HG03439 (cell line): ENCODE measurements around the gene CHSY1.

Source experiments
- ATAC-seq: cut with Tn5 transposase; IDR thresholded peaks from one replicate; pipeline ENCODE4 v1.9.1; 2021; ENCODE audit warnings: mild to moderate bottlenecking, moderate library complexity; ENCODE audit not compliant: unreplicated experiment

Gene CHSY1

DNA sequence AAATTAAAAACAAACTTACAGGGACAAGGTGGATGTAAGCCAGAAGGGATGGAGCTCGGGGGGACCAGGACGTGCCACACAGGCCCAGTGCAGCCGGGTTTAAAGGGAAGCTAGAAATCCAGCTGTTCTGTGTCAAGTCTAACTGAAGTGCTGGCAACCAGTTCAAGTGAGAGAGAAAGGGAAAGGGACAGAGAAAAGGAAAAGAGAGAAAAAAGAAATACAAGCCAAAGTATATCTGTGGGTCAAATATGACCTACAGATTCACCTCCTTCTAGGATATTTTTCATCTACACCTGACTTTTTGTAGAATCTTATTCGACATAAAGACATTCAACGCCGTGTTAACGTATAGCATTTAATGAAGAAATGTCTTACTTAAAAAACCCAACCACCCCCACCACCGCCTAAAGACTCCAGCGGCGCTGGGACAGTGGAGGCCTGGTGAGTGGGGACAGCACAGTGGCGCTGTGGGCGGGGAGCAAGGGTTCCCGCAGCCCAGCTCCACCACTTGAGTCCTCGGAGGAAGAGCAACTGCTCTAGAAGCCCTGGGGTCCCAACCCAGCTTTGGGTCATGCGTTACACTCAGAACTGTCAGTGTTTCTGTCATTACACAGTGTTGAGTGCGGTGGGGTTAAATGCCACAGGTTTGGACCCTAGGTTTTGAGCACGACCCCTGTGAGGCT is 62.3 kb downstream of the CHSY1 start:
- ATAC-seq: no peak

DNA sequence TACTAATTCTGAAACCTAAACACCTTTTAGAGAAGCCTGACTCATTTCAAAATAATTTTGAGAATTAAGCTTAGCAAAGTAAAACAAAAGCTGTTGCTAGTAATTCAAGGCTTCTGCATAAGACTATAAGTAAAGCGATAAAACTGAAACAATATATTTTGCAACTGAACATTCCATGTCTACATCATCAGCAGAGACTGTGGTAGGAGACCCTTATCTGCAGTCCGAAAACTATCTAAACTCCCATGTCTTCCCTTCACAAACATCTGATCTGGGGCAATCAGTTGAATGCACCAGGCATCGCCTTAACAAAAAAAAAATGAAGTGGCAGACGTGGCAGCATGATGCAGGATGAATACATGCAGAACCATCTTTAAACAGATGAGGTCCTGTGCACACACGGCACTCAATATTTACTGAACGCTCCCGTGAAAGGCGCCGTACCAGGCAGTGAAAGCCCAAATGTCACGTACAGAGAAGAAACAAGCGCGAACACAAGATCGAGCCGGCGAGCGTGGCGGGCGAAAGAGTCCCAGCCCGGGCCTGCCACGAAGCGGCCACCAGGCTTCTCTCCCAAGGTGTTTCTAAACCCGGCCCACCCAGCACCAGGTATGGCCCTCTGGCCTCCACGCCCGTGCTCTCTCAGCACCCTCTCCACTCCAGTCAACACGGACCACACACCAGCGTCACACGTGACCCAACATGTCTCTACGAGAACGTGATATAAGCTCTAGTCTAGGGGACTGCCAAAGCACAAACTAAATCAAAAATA is 63.0 kb downstream of the CHSY1 start:
- ATAC-seq: peak; percentile 63

DNA sequence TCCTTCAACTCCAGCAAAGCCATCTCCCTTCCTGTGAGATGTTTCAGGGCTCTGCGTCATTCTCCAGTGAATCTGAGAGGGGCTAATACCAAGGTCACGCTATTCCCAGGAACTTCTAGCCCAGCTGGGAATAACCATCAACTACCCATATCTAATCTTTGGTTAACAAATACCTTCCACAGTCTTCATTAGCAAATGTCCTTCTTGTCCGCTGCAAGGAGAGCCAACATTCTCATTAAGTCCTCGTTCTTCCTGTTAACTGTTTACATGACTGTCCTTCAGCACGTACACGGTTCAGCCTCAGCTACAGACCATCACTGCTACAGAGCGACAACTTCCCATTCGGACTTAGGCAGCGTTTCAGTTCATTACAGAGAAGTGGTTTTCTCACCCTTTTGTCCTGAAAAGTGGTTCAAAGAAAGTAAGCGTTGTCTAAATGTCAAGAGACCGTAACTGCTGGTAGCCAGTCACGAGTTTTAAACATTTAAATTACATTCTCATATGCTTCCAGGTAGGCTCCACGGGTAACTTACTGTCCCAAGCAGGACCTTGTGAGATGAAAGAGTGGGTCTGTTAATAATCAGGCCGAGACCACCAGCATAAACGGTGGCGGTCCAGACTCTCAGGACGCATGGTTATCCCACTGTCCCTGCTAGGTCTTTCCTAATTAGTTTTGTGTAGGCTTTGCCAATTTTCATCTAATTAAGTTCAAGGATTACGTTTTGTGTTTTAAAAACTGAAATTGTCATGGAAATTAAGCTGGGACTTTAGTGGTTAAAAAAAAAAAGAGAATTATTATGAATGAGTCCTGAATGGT is 63.8 kb downstream of the CHSY1 start:
- ATAC-seq: peak; percentile 49

DNA sequence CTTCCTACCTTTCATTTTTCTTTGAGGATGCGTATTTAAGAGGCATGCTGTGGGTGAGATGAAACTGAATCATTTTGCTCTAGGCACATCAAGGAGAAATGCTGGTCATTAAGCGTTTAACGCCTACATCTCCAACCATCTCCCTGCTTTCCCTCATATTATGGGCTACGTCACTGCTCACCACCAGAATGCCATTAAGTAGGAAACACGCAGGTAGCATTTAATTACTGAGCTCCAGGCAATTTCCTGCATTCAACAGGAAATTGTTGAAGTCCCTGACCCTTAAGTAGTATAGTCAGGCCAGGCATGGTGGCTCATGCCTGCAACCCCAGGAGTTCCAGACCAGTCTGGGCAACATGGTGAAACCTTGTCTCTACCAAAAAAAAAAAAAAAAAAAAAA is 66.1 kb downstream of the CHSY1 start:
- ATAC-seq: no peak

DNA sequence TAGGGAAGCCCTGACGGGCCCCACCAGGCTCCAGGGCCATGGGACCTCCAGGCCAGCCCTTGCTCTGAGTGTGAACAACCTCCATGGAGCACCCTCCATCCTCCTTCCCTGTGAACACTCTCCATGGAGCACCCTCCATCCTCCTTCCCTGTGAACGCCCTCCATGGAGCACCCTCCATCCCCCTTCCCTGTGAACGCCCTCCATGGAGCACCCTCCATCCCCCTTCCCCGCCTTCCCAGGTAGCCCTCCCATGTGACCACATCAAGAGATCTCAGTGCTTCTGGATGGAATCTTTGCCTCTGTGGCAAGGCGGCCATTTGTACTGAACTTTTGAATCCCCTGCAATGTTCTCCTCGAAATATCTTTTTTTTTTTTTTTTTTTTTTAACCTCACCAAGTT is 66.5 kb downstream of the CHSY1 start:
- no peak for ATAC-seq

DNA sequence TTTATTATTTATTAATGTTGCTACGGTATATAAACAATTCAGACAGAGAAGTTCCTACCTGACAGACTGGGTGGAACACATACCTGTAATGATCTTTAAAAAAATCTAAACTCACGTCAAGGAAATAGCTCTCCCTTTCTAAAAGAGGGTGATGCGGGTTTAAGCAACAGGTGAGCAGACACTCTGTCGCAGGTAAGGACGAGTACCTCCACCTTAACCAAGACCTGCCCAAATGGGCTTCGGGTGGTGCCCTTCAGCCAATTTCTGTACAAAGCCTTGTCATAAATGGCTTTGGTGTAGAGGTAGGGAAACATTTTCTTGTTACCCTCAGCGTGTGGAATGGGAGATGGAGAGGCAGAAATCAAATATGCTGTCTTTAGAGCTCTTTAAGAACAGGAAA is 67.0 kb downstream of the CHSY1 start:
- no peak for ATAC-seq

DNA sequence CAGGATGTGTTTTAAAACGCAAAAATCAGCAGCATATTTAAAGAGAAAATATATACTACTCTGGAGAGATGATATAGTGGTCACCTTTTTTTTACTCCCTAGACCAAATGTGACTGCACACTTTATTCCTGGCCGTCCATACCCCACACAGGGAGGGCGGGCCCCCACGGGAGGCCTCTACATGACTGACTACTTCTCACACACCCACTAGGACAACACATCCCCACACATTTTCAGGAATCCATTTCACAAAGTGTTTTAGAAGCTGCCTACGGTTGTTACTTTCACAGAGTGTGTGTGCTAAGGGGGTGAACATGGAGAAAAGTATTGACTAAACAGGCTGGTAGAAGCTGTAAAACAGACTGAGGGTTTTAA is 67.9 kb downstream of the CHSY1 start:
- ATAC-seq: no peak

DNA sequence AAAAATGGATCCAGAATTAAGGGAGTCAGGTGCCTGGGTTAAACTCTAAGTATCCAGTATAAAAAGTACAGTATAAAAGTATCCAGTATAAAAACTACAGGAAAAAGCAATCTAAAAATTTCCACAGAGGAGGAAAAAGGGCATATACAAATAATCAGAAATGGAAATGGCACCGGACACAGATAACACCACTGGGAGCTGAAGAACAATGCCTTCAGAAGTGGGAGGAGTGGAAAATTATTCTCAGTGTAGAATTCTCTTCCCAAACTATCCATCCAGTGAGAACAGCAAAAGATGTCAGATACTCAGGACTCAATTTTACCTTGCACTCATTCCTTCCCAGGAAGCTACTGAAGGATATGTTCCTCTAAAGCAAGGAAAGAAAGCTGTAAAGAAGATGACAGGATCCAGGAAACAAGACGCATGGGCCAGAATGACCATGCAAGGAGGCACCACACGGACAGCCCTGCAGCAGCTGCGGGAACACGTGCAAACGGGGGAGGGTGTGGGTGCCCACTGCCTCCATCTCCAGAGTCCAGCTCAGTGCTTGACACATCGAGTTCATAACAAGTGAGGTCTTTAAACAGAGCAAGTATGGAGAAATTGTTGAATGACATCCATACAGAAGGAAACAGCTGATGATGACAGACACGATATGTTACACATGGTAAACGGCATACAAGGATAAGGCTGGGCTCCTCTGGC is 68.5 kb downstream of the CHSY1 start:
- no peak for ATAC-seq

DNA sequence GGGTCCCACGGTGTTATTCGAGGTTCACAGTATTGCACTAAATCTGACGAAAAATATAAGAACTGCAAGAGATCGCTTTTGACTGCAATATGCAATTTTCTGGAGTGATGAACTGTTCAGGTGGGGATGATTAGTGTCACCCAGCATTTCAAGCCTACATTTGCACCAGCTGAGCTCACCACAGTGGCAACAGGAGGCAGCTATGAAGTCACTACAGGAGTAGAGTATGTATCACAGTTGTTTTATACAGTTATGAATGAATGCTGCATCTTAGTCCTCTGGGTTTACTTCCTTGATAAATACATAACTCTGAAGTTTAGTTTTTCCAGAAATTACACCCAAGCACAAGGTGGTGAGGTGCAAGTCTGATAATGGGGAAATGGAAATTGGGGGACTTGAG is 69.6 kb downstream of the CHSY1 start:
- ATAC-seq: no peak

DNA sequence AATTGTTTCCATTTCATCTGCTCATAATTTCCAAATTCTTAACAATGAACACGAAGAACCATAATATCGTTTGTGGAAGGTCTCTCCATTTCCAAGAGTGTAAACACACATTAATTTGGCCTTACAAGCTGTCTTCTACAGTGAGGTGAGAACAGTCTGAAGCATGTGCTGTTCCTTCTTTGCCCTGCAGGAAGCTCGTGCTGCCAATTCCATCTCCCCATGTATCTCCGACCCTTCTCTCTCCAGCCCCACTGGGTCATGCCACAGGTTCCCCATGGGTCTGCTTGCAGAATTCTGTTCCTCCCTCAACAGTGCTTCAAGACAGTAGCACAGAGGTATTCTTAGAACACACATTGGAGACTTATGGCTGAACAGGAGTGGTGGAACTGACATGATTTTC is 70.5 kb downstream of the CHSY1 start:
- ATAC-seq: no peak

DNA sequence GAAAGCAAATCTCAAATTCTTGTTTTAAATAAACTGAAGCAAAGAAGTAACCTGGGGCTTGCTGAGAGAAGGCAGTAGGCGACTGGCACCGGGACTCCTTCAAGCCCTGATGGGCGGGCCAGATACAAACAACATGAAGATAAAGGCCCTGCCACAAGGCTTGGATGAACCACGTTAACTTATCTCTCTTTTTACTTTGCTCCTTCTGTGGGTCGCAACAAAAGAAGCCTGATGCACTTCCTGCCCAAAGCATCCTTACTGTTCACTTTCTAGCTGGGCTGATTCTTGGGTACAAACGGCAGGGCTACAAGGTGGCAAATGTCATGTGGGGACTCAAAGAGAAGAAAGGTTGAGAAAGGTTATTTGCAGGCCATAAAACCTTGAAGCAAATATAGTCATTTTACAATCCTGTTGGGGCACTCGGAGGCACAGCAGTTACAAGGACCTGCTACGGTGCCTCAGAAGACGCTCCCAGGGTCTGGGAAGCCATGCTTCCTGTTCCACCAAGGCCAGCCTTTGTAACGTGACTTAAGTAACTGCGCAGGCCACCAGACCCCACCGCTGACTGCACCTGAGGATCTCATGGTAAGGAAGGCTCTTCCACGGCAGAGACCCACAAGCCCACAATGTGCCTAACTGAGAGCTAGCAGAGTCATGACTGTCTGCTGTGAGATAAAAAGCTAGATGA is 71.1 kb downstream of the CHSY1 start:
- no peak for ATAC-seq

DNA sequence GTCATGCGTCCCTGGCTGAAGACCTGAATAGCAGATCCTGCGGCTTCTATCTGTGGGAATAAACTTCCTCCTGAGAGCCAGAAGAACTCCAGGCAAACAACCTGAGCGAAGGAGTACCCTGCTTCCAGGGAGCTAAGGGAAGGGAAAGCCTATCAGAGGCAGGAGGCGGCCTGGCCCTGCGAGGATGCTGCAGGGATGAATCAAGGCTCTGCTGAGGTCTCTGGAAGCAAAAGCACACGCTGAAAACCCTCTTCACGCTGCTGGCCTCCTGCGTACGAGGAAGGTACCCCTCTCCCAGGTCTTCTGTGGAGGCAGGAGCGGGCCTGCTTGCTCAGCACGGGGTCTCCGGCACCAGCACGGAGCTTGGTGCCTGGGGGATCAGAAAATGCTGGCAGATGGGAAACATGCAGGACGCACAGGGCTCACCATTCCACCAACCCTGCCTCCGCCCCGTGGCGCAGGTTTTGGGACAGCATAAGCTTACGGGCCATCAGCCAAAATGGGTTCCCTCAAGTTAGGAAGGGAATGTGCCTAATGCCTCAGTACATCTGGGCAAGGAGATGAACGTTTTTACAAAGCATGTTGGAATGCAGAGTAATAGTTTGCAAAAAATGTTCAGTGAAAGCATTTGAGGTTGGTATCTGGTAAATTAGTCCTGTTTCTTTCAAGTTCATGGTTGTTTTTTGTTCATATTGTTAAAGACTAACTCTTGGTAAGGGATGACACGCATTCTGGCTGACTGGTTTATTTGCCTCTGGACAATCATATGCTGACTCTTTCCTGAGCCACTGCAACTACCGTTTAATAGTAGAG is 72.3 kb downstream of the CHSY1 start:
- no peak for ATAC-seq

DNA sequence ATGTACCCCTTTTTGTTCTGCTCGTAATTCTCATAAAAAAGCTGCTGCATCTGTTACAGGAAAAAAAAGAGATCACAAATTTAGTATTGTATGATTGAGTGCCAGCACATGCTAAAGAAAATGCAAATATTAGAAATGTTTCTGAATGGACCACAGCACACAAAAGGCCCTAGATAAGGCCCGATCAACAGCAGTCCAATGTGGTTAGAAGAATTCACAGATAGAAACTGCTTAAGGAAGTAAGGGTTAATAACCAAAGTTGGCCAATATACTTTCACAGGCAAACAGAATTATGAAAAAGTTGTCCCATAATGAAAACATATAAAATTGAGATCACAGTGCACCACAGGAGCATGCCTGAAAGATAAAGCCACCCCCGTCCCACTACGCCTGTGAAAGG is 72.9 kb downstream of the CHSY1 start:
- no peak for ATAC-seq

DNA sequence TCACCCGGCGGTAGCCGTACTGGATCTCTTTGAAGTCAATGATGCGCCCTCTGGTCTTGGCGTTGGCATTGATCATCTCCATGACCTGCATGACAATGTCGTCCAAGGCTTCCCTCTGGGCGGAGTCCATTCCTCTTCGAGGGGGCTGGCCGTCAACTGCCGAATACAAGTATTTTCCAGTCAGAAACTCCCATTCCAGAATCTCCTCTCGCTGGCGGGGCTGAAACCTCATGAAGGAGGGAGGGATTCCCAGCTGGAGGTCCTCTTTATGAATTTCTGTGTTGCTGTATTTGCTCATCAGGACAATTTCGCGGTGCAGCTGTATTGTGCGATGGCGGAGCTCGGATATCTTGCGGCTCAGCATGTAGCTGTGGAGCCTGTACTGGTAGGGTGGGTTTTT is 73.4 kb downstream of the CHSY1 start:
- no peak for ATAC-seq

DNA sequence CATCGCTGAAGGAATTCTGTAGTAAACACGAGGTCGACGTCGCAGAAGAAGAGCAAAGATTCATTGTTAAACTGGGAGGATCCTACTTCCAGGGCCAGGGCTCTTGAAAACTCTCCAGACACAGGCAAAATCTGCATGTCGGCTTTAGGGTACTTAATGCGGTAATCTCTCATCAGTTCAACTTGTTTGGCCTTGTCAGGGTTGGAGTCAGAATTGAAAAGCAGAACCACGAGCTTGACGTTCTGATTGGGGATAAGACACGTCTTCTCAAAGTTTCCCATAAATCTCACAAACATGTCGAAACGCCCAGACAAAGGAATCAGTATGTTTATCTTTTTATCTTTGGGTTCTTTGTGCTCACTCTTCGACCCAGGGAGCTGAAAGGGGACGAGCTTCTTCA is 74.0 kb downstream of the CHSY1 start:
- ATAC-seq: no peak

DNA sequence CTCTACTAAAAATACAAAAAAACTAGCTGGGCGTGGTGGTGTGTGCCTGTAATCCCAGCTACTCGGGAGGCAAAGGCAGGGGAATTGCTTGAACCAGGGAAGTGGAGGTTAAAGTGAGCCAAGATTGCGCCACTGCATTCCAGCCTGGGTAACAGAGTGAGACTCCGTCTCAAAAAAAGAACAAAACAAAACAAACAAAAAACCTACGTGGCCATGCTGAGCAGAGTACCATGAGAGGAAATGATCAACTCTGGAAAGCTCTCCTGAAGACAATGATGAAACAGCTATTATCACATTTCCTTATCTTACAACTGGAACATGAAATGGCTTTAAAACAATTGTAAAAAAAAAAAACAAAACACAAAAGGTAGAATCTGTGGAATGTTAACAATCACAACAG is 75.2 kb downstream of the CHSY1 start:
- ATAC-seq: no peak

DNA sequence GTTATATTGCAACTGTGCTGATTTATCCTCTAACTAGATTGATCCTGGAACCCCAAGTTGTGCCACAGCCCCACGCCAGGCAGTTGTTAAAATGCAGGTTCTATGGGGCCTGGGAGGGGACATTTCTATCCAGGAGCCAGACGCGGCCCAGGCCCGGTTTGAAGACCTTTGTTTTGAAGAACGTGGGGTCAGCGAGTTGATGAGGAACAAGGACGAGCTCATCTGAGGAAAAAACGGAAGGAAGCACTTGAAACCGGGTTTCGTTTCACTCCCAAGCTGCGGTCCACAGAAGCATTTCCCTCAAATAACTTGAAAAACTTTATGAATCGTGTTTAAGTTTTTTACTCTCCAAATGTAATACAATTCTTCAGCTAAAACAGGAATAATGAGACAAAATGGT is 76.4 kb downstream of the CHSY1 start:
- ATAC-seq: no peak

DNA sequence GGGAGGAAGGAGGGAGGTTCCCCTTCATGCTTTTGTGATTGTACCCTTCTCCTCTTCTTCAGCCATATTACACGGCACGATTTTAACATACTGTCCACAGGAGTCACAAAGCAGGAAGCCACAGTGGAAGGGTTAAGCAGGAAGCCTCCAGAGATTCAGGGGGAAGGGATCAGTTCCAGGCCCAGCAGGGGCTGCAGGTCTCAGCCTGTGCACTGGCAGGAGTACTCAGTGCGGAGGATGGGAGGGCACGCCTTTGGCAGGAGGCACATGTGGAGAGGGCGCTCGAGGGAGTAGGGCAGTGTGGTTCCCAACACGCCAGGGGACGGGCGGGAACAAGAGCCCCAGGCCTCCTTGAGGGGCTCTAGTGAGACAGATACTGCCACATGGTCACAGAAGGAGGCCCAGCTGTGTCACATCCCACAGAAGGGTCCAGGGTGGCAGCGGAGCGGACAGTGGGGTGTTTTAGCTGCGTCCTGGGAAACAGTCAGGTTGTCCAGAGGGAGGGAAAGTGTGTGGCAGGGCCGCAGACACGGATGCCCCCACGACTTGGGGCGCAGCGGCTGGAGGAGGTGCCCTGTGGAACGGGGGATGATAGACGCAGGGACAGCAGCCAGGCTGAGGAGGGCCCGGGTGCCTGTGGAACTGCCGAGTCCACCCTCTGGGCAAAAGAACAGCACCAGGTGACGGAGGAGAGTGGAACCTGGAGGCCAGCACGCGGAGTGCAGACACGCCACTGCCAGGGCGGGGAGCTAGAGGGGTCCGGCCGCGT is 77.5 kb downstream of the CHSY1 start:
- no peak for ATAC-seq
